ENCODE data around the gene CBX8.

- TF ChIP-seq RFX5 (IDR thresholded peaks at IDR 0.05; ENCODE audit: borderline replicate concordance, low read depth, low read length), result no peak
- no peak for TF ChIP-seq POLR2AphosphoS5 (IDR thresholded peaks at IDR 0.05; ENCODE audit: low read depth, low read length)
- TF ChIP-seq, protein P1, sequence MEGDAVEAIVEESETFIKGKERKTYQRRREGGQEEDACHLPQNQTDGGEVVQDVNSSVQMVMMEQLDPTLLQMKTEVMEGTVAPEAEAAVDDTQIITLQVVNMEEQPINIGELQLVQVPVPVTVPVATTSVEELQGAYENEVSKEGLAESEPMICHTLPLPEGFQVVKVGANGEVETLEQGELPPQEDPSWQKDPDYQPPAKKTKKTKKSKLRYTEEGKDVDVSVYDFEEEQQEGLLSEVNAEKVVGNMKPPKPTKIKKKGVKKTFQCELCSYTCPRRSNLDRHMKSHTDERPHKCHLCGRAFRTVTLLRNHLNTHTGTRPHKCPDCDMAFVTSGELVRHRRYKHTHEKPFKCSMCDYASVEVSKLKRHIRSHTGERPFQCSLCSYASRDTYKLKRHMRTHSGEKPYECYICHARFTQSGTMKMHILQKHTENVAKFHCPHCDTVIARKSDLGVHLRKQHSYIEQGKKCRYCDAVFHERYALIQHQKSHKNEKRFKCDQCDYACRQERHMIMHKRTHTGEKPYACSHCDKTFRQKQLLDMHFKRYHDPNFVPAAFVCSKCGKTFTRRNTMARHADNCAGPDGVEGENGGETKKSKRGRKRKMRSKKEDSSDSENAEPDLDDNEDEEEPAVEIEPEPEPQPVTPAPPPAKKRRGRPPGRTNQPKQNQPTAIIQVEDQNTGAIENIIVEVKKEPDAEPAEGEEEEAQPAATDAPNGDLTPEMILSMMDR (IDR thresholded peaks at IDR 0.05; ENCODE audit: control extremely low read depth in 1 of 3, insufficient read depth in 1 of 3, low read depth in 1 of 3, low read length in 3 of 3), result no peak
- no peak for TF ChIP-seq MAFK (IDR thresholded peaks at IDR 0.05; ENCODE audit: low read depth, low read length)
- TF ChIP-seq SP4 (IDR thresholded peaks at IDR 0.05; ENCODE audit: low read length), result no peak
- TF ChIP-seq, protein P2, sequence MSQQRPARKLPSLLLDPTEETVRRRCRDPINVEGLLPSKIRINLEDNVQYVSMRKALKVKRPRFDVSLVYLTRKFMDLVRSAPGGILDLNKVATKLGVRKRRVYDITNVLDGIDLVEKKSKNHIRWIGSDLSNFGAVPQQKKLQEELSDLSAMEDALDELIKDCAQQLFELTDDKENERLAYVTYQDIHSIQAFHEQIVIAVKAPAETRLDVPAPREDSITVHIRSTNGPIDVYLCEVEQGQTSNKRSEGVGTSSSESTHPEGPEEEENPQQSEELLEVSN (IDR thresholded peaks at IDR 0.05), result no peak
- no peak for TF ChIP-seq EZH2 (IDR thresholded peaks at IDR 0.05; ENCODE audit: low read depth, low read length, severe bottlenecking)
- no peak for TF ChIP-seq NRF1 (IDR thresholded peaks at IDR 0.05; ENCODE audit: low read depth, low read length)
These were observed 42.5 kb downstream of the CBX8 start for GRCh38 chr17:79754370-79754769.

Data from H1 (cell line).